ENCODE data around the gene CXCL13. TPM values are rescaled to one million over a fixed set of nuclear protein-coding genes. Genes with fewer than 3 reads are reported as not detected.

The CXCL13 gene
- polyA plus RNA-seq, 1 of the 3 experiments (the other 2 are of a cell fraction), result not detected

DNA sequence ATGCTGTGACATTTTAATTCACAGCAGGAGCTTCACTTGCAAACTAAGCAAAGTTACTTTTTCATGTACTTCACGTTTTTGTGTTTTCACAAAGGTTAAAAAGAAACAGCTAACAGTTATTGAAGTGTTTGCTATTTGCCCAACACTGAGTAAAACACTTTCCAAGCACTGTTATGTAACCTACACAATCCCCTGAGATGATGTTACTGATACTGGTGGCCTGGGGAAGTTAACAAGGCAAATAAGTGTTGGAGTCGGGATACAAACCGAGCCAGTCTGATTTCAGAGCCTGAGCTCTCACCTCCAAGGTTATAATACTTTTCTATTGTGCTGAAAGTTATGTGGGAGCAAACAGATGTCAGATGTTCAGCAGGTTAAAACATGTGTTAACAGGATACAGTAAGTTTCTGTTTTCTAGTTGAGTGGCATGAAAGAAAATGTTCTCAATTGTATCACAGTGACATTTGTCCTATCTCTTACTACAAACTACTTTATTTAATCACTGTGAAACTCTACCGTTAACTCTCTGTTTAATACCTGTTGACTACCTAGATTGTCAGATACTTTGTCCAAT lies 3.9 kb upstream of the CXCL13 start:
- no peaks in the 10 kb centered on the region for H3K4me1 ChIP-seq (ENCODE audit: control insufficient read depth in 1 of 2, insufficient read depth in 2 of 2, low read depth in 1 of 2, low read length in 1 of 2)
- no peaks in the 10 kb centered on the region for H3K9me2 ChIP-seq
- H3K79me2 ChIP-seq (ENCODE audit: insufficient read depth), result no peaks in the 10 kb centered on the region
- no peaks in the 10 kb centered on the region for H4K20me1 ChIP-seq (ENCODE audit: insufficient read depth)
- no peak overlapping the region for H3K4me2 ChIP-seq
- no peaks in the 10 kb centered on the region for H3K9me3 ChIP-seq
- ChIA-PET POLR2A (no interaction called here), CTCF (interaction anchor here (0.6 to 3.5 kb wide), 27 partner anchors 9 to 402 kb away, joined by 3 to 25 read pairs (median 4); partner anchors contain the start of gene MRPL1)
- no peak overlapping the region for H2AFZ ChIP-seq (ENCODE audit: low read depth)
- no peak overlapping the region for H3K9ac ChIP-seq
- TF ChIP-seq TEAD4 (IDR thresholded peaks at IDR 0.05; ENCODE audit: borderline replicate concordance, insufficient read depth) (no peak), JUND (IDR thresholded peaks at IDR 0.05) (no peak), ELF1 (IDR thresholded peaks at IDR 0.05) (no peak), SMC3 (IDR thresholded peaks at IDR 0.05; ENCODE audit: low read depth, low read length) (no peak), EP300 (IDR thresholded peaks at IDR 0.05; ENCODE audit: borderline replicate concordance in 1 of 2, low read depth in 1 of 2, low read length in 1 of 2) (no peak), YY1 (IDR thresholded peaks at IDR 0.05; ENCODE audit: low read depth) (no peak), MAX (IDR thresholded peaks at IDR 0.05; ENCODE audit: low read depth) (no peak)
- TF ChIP-seq, protein P1, sequence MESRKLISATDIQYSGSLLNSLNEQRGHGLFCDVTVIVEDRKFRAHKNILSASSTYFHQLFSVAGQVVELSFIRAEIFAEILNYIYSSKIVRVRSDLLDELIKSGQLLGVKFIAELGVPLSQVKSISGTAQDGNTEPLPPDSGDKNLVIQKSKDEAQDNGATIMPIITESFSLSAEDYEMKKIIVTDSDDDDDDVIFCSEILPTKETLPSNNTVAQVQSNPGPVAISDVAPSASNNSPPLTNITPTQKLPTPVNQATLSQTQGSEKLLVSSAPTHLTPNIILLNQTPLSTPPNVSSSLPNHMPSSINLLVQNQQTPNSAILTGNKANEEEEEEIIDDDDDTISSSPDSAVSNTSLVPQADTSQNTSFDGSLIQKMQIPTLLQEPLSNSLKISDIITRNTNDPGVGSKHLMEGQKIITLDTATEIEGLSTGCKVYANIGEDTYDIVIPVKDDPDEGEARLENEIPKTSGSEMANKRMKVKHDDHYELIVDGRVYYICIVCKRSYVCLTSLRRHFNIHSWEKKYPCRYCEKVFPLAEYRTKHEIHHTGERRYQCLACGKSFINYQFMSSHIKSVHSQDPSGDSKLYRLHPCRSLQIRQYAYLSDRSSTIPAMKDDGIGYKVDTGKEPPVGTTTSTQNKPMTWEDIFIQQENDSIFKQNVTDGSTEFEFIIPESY (IDR thresholded peaks at IDR 0.05; ENCODE audit: borderline replicate concordance, low read depth), result no peak
- no peak overlapping the region for H3K27ac ChIP-seq (ENCODE audit: low read depth in 2 of 2, low read length in 1 of 2)
- H3F3A ChIP-seq (replicated peaks; ENCODE audit: insufficient read depth), result no peaks in the 10 kb centered on the region
- peaks cover 38% of the 10 kb centered on the region for H3K27me3 ChIP-seq (ENCODE audit: insufficient read depth)
- H3K36me3 ChIP-seq (replicated peaks in 1 of 2; ENCODE audit: control insufficient read depth in 1 of 2, insufficient read depth in 2 of 2, low read length in 1 of 2), result no peaks in the 10 kb centered on the region
- no peak overlapping the region for H3K4me3 ChIP-seq (ENCODE audit: low read depth in 2 of 2, low read length in 1 of 2)
- no peak for DNase-seq
- WGBS (ENCODE audit: low lambda C conversion rate), result 12% methylated on average over 4 of the region's 4 CpGs

DNA sequence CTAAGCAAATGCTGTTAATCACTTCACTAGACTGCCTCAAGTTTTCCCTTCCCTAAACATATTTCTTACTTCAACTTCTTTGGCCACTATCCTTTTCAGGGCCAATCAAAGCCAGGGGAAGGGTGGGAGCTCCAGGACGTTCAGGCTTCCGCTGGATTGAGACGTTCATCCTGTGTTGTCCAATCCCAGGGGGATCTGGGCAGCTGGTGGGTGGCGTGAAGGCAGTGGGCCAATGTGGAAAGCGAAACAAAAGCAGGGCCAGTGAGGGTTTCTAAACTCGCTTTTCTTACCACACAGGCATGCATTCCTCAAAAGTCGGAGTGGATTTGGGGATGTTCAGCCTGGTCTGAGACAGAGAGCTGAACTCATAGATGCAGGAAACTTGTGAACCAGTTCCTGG lies 7.6 kb downstream of the CXCL13 start:
- CTCF ChIA-PET, result interaction anchor here (1.2 to 2.2 kb wide), 2 partner anchors 12 to 13 kb away, joined by 3 to 9 read pairs; no protein-coding TSS in a partner anchor
- Histone ChIP-seq H3K9ac (no peak overlapping the region), H3K9me3 (no peaks in the 10 kb centered on the region), H3F3A (replicated peaks; ENCODE audit: insufficient read depth) (no peaks in the 10 kb centered on the region), H4K20me1 (ENCODE audit: insufficient read depth) (no peaks in the 10 kb centered on the region), H3K79me2 (ENCODE audit: insufficient read depth) (no peaks in the 10 kb centered on the region), H2AFZ (ENCODE audit: low read depth) (no peak overlapping the region), H3K4me2 (no peak overlapping the region), H3K36me3 (replicated peaks in 1 of 2; ENCODE audit: control insufficient read depth in 1 of 2, insufficient read depth in 2 of 2, low read length in 1 of 2) (no peaks in the 10 kb centered on the region), H3K27ac (ENCODE audit: low read depth in 2 of 2, low read length in 1 of 2) (no peak overlapping the region), H3K9me2 (no peaks in the 10 kb centered on the region), H3K4me3 (ENCODE audit: low read depth in 2 of 2, low read length in 1 of 2) (no peak overlapping the region), H3K4me1 (ENCODE audit: control insufficient read depth in 1 of 2, insufficient read depth in 2 of 2, low read depth in 1 of 2, low read length in 1 of 2) (no peaks in the 10 kb centered on the region), H3K27me3 (ENCODE audit: insufficient read depth) (peaks cover 37% of the 10 kb centered on the region)
- WGBS (ENCODE audit: low lambda C conversion rate), result 35% methylated on average over 7 of the region's 7 CpGs
- POLR2A ChIA-PET, result no interaction called here
- no peak for DNase-seq
- TF ChIP-seq IRF3 (IDR thresholded peaks at IDR 0.05; ENCODE audit: low read depth, low read length) (no peak), EP300 (IDR thresholded peaks at IDR 0.05; ENCODE audit: borderline replicate concordance in 1 of 2, low read depth in 1 of 2, low read length in 1 of 2) (no peak), TAF1 (IDR thresholded peaks at IDR 0.05; ENCODE audit: borderline replicate concordance, low read depth, low read length) (no peak), RCOR1 (IDR thresholded peaks at IDR 0.05; ENCODE audit: low read length) (no peak), GATA2 (CRISPR knock-in tag; IDR thresholded peaks at IDR 0.05) (no peak), PBX3 (IDR thresholded peaks at IDR 0.05) (no peak), SIN3A (IDR thresholded peaks at IDR 0.05; ENCODE audit: borderline replicate concordance, low read depth, low read length) (no peak), RFX5 (IDR thresholded peaks at IDR 0.05; ENCODE audit: low read length) (no peak)
- TF ChIP-seq, protein P1 (IDR thresholded peaks at IDR 0.05; ENCODE audit: borderline replicate concordance, low read depth), result no peak
